ENCODE results near the gene RNGTT. TPM values are rescaled to one million over a fixed set of nuclear protein-coding genes. Genes with fewer than 3 reads are reported as not detected.

The RNGTT gene
- total and polyA plus RNA-seq, 8 donors = 12.1 to 18.5 (median 15.7) TPM

DNA sequence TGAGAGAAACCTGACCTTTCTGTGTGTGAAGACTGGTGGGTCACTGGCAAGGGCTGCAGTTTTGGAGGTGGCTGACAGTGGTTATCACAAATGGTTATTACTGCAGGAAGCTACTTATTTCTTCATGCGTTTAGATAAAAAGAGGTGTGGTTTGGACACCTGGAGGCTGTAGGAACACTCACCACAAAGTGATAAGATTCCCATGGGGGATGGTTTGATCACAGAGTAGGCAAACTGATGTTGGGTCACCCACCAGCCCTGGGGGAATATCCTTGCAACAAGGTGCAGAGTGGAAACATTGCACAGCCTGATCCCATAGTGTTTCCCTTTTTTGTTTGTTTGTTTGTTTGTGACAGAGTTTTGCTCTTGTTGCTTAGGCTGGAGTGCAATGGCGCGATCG lies 33.9 kb upstream of the RNGTT start:
- intact Hi-C loops (cut with DNase I) = no loop called here
- no peak overlapping the region for H3K27ac ChIP-seq
- H3K27me3 ChIP-seq = no peaks in the 10 kb centered on the region
- DNase-seq = no peak
- H3K4me1 ChIP-seq = peaks cover 0 to 11% of the 10 kb centered on the region in 2 donors
- TF ChIP-seq, protein P1, sequence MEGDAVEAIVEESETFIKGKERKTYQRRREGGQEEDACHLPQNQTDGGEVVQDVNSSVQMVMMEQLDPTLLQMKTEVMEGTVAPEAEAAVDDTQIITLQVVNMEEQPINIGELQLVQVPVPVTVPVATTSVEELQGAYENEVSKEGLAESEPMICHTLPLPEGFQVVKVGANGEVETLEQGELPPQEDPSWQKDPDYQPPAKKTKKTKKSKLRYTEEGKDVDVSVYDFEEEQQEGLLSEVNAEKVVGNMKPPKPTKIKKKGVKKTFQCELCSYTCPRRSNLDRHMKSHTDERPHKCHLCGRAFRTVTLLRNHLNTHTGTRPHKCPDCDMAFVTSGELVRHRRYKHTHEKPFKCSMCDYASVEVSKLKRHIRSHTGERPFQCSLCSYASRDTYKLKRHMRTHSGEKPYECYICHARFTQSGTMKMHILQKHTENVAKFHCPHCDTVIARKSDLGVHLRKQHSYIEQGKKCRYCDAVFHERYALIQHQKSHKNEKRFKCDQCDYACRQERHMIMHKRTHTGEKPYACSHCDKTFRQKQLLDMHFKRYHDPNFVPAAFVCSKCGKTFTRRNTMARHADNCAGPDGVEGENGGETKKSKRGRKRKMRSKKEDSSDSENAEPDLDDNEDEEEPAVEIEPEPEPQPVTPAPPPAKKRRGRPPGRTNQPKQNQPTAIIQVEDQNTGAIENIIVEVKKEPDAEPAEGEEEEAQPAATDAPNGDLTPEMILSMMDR (IDR thresholded peaks at IDR 0.05) = no peak
- no peaks in the 10 kb centered on the region for H3K9me3 ChIP-seq
- no peaks in the 10 kb centered on the region for H3K36me3 ChIP-seq
- ATAC-seq = no peak
- H3K4me3 ChIP-seq = no peak overlapping the region

DNA sequence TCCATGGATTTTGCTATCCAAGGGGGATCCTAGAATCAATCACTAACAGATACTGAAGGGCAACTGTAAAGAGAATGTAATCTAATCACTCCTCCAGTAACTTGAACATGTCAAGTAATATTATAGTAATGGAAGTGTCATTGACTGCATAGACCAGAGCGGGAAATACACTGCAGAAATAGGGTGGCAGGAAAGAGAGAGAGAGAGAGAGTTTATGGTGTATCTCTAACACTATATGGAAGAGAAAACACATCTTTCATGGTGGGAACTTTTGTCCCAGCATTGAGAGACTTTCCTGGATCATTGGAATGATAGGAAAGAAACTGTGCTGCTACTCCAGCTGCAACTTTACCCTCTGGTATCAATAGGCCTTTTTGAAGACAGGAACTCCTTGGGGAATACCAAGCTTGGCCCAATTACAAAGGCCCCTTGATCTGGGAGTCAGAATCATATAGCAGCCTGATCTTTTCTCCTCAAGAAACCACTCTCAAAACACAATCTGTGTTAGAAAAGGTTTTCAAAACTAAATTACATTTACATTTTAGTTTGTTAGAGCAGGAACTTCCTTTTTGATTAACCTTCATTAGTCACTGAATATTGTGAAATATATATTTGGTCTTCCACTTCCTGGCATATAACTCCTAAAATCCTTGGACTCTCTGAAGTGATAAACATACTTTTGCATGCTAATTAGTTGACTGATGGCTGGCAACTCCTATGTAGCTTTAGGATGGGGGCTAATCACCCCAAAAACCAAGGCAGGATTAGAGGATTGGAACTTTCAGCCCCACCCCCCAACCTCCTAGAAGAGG lies 29.5 kb upstream of the RNGTT start:
- intact Hi-C loops (cut with DNase I) = no loop called here
- ATAC-seq (no peak), DNase-seq (no peak)
- Histone ChIP-seq H3K36me3 (no peaks in the 10 kb centered on the region), H3K9me3 (no peaks in the 10 kb centered on the region), H3K27me3 (no peaks in the 10 kb centered on the region), H3K27ac (peak overlapping the region in 1 of 2 donors; percentile 61), H3K4me3 (no peak overlapping the region), H3K4me1 (peaks cover 0 to 11% of the 10 kb centered on the region in 2 donors)
- TF ChIP-seq, protein P1 (IDR thresholded peaks at IDR 0.05) = no peak

DNA sequence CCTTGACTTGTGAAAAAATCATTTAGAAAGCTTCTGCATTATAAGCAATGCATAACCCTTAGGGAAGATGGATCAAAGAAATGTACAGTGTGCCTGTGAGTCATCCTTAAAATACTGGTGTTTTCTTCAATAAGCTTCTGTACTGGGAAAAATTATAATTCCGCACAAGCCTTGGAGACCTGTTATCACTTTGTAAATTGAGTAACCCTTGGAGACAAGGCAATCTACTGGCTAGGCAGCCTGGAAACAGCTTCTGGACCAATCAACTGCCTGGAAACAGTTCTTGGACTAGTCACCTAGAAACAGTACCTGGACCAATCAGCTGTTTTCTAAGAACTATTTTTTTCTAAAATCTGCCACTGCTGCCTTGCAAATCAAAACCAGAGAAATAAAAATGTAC lies 25.8 kb upstream of the RNGTT start:
- Histone ChIP-seq H3K27me3 (no peaks in the 10 kb centered on the region), H3K36me3 (no peaks in the 10 kb centered on the region), H3K9me3 (no peaks in the 10 kb centered on the region), H3K4me1 (peaks cover 0 to 11% of the 10 kb centered on the region in 2 donors), H3K4me3 (no peak overlapping the region), H3K27ac (no peak overlapping the region)
- intact Hi-C loops (cut with DNase I) = no loop called here
- DNase-seq = no peak
- TF ChIP-seq, protein P1 (IDR thresholded peaks at IDR 0.05) = no peak
- peak; percentile 17 for ATAC-seq

DNA sequence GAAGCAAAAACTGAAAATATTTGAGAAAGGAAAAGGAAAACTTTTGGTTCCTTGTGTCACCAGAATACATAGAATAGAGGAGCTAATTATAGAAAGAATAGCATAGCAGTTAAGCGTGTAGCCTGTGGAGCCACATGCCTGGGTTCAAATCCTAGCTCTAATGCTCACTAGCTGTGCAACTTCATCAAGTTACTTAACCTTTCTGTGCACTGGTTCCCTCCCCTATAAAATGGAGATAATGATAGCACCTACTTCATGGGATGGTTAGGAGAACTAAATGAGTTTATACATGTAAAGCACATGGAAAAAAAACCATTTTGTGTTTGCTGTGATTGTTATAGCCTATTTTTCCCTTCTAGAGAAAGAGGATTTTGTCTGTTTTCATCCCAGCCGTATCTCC lies 24.5 kb upstream of the RNGTT start:
- TF ChIP-seq, protein P1 (IDR thresholded peaks at IDR 0.05) = no peak
- no peak overlapping the region for H3K4me3 ChIP-seq
- no peak overlapping the region for H3K27ac ChIP-seq
- ATAC-seq (no peak), DNase-seq (no peak)
- no peaks in the 10 kb centered on the region for H3K36me3 ChIP-seq
- H3K9me3 ChIP-seq = no peaks in the 10 kb centered on the region
- intact Hi-C loops (cut with DNase I) = no loop called here
- peaks cover 0 to 14% of the 10 kb centered on the region in 2 donors for H3K4me1 ChIP-seq
- no peaks in the 10 kb centered on the region for H3K27me3 ChIP-seq

DNA sequence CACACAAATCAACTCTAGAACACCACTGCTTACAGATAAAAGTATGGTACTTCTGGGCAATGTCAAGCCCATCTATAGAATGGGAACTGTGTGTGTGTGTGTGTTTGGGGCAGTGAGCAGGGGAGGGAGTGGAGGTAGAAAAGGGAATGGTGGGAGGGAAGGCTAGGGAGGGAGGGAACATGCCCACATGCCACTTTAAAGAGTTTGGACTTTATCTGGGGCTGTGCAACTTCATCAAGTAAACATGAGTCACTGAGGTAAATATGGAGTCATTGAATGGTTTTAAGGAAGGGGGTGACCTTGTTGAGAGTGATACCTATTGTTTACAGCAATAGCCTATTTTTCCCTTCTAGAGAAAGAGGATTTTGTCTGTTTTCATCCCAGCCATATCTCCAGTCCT lies 22.5 kb upstream of the RNGTT start:
- Histone ChIP-seq H3K27ac (no peak overlapping the region), H3K4me3 (no peak overlapping the region), H3K4me1 (peaks cover 0 to 13% of the 10 kb centered on the region in 2 donors), H3K9me3 (no peaks in the 10 kb centered on the region), H3K36me3 (no peaks in the 10 kb centered on the region), H3K27me3 (no peaks in the 10 kb centered on the region)
- intact Hi-C loops (cut with DNase I) = no loop called here
- ATAC-seq (no peak), DNase-seq (no peak)
- TF ChIP-seq, protein P1 (IDR thresholded peaks at IDR 0.05) = no peak

Data from left lung (tissue), 10 donors.